Body of pancreas (tissue), 4 donors: ENCODE measurements around the gene RBP5.

Experiments
- POLR2A ChIP-seq, 3 donors: fragments of 450-650 bp; IDR thresholded peaks; one replicate each; pipeline ENCODE4 v1.6.1; 2016; ENCODE audit warnings: antibody characterized with exemption in 3 of 3, mild to moderate bottlenecking in 2 of 3
- TF ChIP-seq, protein P1 (sequence below), 7 experiments: fragments of 450-650 bp in 4 of 7; fragments of 200-600 bp in 3 of 7; sonication (generic) in 3 of 7; IDR thresholded peaks; one replicate each; pipeline ENCODE4 v1.5.1; 2016 to 2019; ENCODE audit warnings: antibody characterized with exemption in 7 of 7

DNA sequence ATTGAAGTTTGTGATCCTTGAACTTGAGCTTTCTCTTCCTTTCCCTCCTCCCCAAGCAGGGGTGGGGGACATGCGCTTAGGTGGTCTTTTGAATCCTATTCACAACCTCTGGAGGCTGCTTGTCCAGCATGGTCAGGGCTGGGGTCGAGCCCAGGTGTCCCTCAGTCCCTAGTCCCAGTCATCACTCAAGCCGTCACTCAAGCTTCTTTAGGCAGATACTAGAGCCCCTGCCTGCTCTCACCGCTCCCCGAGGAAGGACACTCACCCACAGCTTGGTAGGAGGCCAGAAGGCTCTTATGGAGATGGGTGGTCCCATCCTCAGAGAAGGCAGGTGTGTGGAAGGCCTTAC lies 19.1 kb downstream of the RBP5 start:
- TF ChIP-seq, protein P1, sequence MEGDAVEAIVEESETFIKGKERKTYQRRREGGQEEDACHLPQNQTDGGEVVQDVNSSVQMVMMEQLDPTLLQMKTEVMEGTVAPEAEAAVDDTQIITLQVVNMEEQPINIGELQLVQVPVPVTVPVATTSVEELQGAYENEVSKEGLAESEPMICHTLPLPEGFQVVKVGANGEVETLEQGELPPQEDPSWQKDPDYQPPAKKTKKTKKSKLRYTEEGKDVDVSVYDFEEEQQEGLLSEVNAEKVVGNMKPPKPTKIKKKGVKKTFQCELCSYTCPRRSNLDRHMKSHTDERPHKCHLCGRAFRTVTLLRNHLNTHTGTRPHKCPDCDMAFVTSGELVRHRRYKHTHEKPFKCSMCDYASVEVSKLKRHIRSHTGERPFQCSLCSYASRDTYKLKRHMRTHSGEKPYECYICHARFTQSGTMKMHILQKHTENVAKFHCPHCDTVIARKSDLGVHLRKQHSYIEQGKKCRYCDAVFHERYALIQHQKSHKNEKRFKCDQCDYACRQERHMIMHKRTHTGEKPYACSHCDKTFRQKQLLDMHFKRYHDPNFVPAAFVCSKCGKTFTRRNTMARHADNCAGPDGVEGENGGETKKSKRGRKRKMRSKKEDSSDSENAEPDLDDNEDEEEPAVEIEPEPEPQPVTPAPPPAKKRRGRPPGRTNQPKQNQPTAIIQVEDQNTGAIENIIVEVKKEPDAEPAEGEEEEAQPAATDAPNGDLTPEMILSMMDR (IDR thresholded peaks at IDR 0.05) = no peak
- TF ChIP-seq POLR2A (IDR thresholded peaks at IDR 0.05) = no peak
